OCI-LY1 (cell line): ENCODE measurements around the gene DET1.

ENCODE experiments used
- H2AFZ ChIP-seq: fragments of 200-600 bp; sonication (generic), shearing (Covaris generic); 2 replicates; pipeline ENCODE4 v1.6.0; 2014; ENCODE audit warnings: antibody characterized with exemption, mild to moderate bottlenecking, low read length
- H3F3A ChIP-seq: fragments of 200-600 bp; sonication (generic), shearing (Covaris generic); 2 replicates; pipeline ENCODE4 v1.6.0; 2014; ENCODE audit warnings: mild to moderate bottlenecking, antibody characterized with exemption, low read length, moderate library complexity; ENCODE audit not compliant: insufficient read depth
- H3K27ac ChIP-seq: fragments of 200-600 bp; sonication (generic); 2 replicates; pipeline ENCODE4 v1.5.1; 2014; ENCODE audit warnings: low read length, mixed run types, mild to moderate bottlenecking, low read depth; ENCODE audit not compliant: poor library complexity, severe bottlenecking
- H3K27me3 ChIP-seq: fragments of 200-600 bp; sonication (generic); 2 replicates; pipeline ENCODE4 v1.6.0; 2014; ENCODE audit warnings: antibody characterized with exemption, mild to moderate bottlenecking, low read length, moderate library complexity; ENCODE audit not compliant: insufficient read depth
- H3K36me3 ChIP-seq: fragments of 200-600 bp; sonication (generic); 2 replicates; pipeline ENCODE4 v1.6.1; 2014; ENCODE audit warnings: mild to moderate bottlenecking, antibody characterized with exemption, low read length, moderate library complexity, mixed read lengths; ENCODE audit not compliant: insufficient read depth
- H3K4me1 ChIP-seq: fragments of 200-600 bp; sonication (generic); 2 replicates; pipeline ENCODE4 v1.5.1; 2014; ENCODE audit warnings: mild to moderate bottlenecking, low read length, moderate library complexity; ENCODE audit not compliant: insufficient read depth, severe bottlenecking
- H3K4me2 ChIP-seq: fragments of 200-600 bp; sonication (generic), shearing (Covaris generic); 2 replicates; pipeline ENCODE4 v1.6.1; 2014; ENCODE audit warnings: low read length
- H3K4me3 ChIP-seq: fragments of 200-600 bp; sonication (generic); 2 replicates; pipeline ENCODE4 v1.5.1; 2014; ENCODE audit warnings: low read length, low read depth, mild to moderate bottlenecking, mixed read lengths; ENCODE audit not compliant: poor library complexity, severe bottlenecking
- H3K79me2 ChIP-seq: fragments of 200-600 bp; shearing (Covaris generic); 2 replicates; pipeline ENCODE4 v1.6.1; 2016; ENCODE audit warnings: mixed run types, low read length, mixed read lengths; ENCODE audit not compliant: insufficient read depth
- H3K9ac ChIP-seq: fragments of 200-600 bp; sonication (generic), shearing (Covaris generic); 2 replicates; pipeline ENCODE4 v1.6.1; 2014; ENCODE audit warnings: mild to moderate bottlenecking, low read length, mixed read lengths
- H3K9me2 ChIP-seq: fragments of 200-600 bp; sonication (generic), shearing (Covaris generic); 2 replicates; pipeline ENCODE4 v1.6.1; 2014; ENCODE audit warnings: low read depth, mild to moderate bottlenecking, low read length, mixed read lengths
- H3K9me3 ChIP-seq: fragments of 200-600 bp; shearing (Covaris generic); 2 replicates; pipeline ENCODE4 v1.6.1; 2014; ENCODE audit warnings: low read length, mixed read lengths
- H4K20me1 ChIP-seq: fragments of 200-600 bp; sonication (generic), shearing (Covaris generic); 2 replicates; pipeline ENCODE4 v1.6.0; 2016; ENCODE audit warnings: mild to moderate bottlenecking, low read length; ENCODE audit not compliant: insufficient read depth
- CTCF ChIP-seq: fragments of 200-600 bp; sonication (generic), shearing (Covaris generic); IDR thresholded peaks from 2 replicates; pipeline ENCODE4 v1.5.1; 2017; ENCODE audit warnings: mild to moderate bottlenecking, antibody characterized with exemption, low read length, moderate library complexity, mixed read lengths
- EZH2 ChIP-seq: fragments of 200-600 bp; sonication (generic), shearing (Covaris generic); IDR thresholded peaks from 2 replicates; pipeline ENCODE4 v1.8.0; 2017; ENCODE audit warnings: borderline replicate concordance, mixed run types, mild to moderate bottlenecking, antibody characterized with exemption, low read length, moderate library complexity, mixed read lengths

DET1 gene

GRCh38 chr15:88571153-88571851, 24.8 kb upstream of the DET1 start:
- Histone ChIP-seq H3K9ac (no peak overlapping the region), H3K27ac (no peak overlapping the region)

GRCh38 chr15:88568589-88568988, 22.1 kb upstream of the DET1 start:
- no peaks in the 10 kb centered on the region for H3F3A ChIP-seq
- no peaks in the 10 kb centered on the region for H3K9me2 ChIP-seq
- H3K9me3 ChIP-seq: no peaks in the 10 kb centered on the region
- no peak overlapping the region for H3K27ac ChIP-seq
- no peak overlapping the region for H3K9ac ChIP-seq
- H3K79me2 ChIP-seq: no peaks in the 10 kb centered on the region
- H4K20me1 ChIP-seq: no peaks in the 10 kb centered on the region
- no peak overlapping the region for H2AFZ ChIP-seq
- H3K4me1 ChIP-seq: no peaks in the 10 kb centered on the region
- H3K4me3 ChIP-seq: no peak overlapping the region
- TF ChIP-seq CTCF (no peak), EZH2 (no peak)
- H3K36me3 ChIP-seq: no peaks in the 10 kb centered on the region
- no peak overlapping the region for H3K4me2 ChIP-seq
- no peaks in the 10 kb centered on the region; the same call in 1 of the 2 replicates for H3K27me3 ChIP-seq

More at GRCh38 chr15:88571153-88571851, 24.8 kb upstream of the DET1 start:
- Histone ChIP-seq H2AFZ (no peak overlapping the region), H3F3A (no peaks in the 10 kb centered on the region), H3K79me2 (no peaks in the 10 kb centered on the region), H3K4me1 (no peaks in the 10 kb centered on the region), H3K36me3 (no peaks in the 10 kb centered on the region), H3K27me3 (no peaks in the 10 kb centered on the region; the same call in 1 of the 2 replicates), H3K4me3 (no peak overlapping the region), H4K20me1 (no peaks in the 10 kb centered on the region), H3K4me2 (no peak overlapping the region), H3K9me3 (no peaks in the 10 kb centered on the region), H3K9me2 (no peaks in the 10 kb centered on the region)
- TF ChIP-seq EZH2 (no peak), CTCF (no peak)

- Histone ChIP-seq H3K4me3 (no peak overlapping the region), H3K4me1 (no peaks in the 10 kb centered on the region), H3K27me3 (no peaks in the 10 kb centered on the region; the same call in 1 of the 2 replicates), H3K4me2 (no peak overlapping the region), H3F3A (no peaks in the 10 kb centered on the region), H4K20me1 (no peaks in the 10 kb centered on the region), H3K36me3 (no peaks in the 10 kb centered on the region), H3K79me2 (no peaks in the 10 kb centered on the region), H3K27ac (no peak overlapping the region), H3K9me3 (no peaks in the 10 kb centered on the region), H3K9me2 (no peaks in the 10 kb centered on the region), H2AFZ (no peak overlapping the region), H3K9ac (no peak overlapping the region)
- no peak for TF ChIP-seq CTCF
- no peak for TF ChIP-seq EZH2
These were observed 18.3 kb upstream of the DET1 start for GRCh38 chr15:88564741-88565140.
